Tibial nerve (tissue), 4 donors: ENCODE results near the gene CDYL. TPM values are rescaled to one million over a fixed set of nuclear protein-coding genes. Genes with fewer than 3 reads are reported as not detected.
A peak's percentile ranks its signal among the peaks of the same experiment; 100 is the strongest.

Experiments
- DNase-seq, 2 donors: peaks; one replicate each; pipeline ENCODE4 v3.0.0-alpha.2; 2019; ENCODE audit warnings: low spot score in 2 of 2
- H3K27ac ChIP-seq, 4 donors: fragments of 200-600 bp; sonication (generic) in 3 of 4; one replicate each; pipeline ENCODE4 v1.5.1; 2017 to 2019; ENCODE audit warnings: mild to moderate bottlenecking in 1 of 4
- H3K27me3 ChIP-seq, 2 donors: fragments of 200-600 bp; sonication (generic) in 1 of 2; one replicate each; pipeline versions ENCODE4 v1.5.1 to v1.6.0; 2017 to 2019
- H3K36me3 ChIP-seq, 3 donors: fragments of 200-600 bp; sonication (generic); one replicate each; pipeline ENCODE4 v1.5.1; 2018 to 2019
- H3K4me1 ChIP-seq, 4 donors: fragments of 200-600 bp; sonication (generic) in 3 of 4; one replicate each; pipeline ENCODE4 v1.5.1; 2017 to 2019
- H3K4me3 ChIP-seq, 4 donors: fragments of 200-600 bp; sonication (generic) in 3 of 4; one replicate each; pipeline ENCODE4 v1.5.1; 2017 to 2019; ENCODE audit warnings: mild to moderate bottlenecking in 1 of 4, moderate library complexity in 1 of 4
- H3K9me3 ChIP-seq, 4 donors: fragments of 200-600 bp; sonication (generic) in 3 of 4; one replicate each; pipeline ENCODE4 v1.5.1; 2017 to 2019
- CTCF ChIP-seq, 5 experiments: fragments of 200-600 bp in 3 of 5; fragments of 450-650 bp in 2 of 5; sonication (generic) in 3 of 5; IDR thresholded peaks; one replicate each; pipeline ENCODE4 v1.5.1; 2016 to 2019; ENCODE audit warnings: antibody characterized with exemption in 5 of 5, mild to moderate bottlenecking in 3 of 5, moderate library complexity in 2 of 5
- EP300 ChIP-seq, 2 donors: sonication (generic); formaldehyde crosslinking; IDR thresholded peaks; one replicate each; pipeline ENCODE4 v1.6.1; 2017; ENCODE audit warnings: antibody characterized with exemption in 2 of 2, mild to moderate bottlenecking in 1 of 2
- POLR2A ChIP-seq, 2 donors: fragments of 450-650 bp; IDR thresholded peaks; one replicate each; pipeline ENCODE4 v1.6.1; 2017; ENCODE audit warnings: antibody characterized with exemption in 2 of 2, mild to moderate bottlenecking in 2 of 2, moderate library complexity in 2 of 2
- WGBS, 2 donors: methylation state at CpG; one replicate each; pipeline ENCODE4 v1.1.5; 2018; 5-methylcytosine and 5-hydroxymethylcytosine counted together
- total RNA-seq, 4 donors: library from RNA; depleted of rRNA; stranded (reverse); fragments of >200 nt; gene quantifications; one replicate each; pipeline ENCODE4 v1.1.0, GENCODE V29; 2016

The CDYL gene, protein sequence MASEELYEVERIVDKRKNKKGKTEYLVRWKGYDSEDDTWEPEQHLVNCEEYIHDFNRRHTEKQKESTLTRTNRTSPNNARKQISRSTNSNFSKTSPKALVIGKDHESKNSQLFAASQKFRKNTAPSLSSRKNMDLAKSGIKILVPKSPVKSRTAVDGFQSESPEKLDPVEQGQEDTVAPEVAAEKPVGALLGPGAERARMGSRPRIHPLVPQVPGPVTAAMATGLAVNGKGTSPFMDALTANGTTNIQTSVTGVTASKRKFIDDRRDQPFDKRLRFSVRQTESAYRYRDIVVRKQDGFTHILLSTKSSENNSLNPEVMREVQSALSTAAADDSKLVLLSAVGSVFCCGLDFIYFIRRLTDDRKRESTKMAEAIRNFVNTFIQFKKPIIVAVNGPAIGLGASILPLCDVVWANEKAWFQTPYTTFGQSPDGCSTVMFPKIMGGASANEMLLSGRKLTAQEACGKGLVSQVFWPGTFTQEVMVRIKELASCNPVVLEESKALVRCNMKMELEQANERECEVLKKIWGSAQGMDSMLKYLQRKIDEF
- 10 to 100 TPM; 20.3 to 37.5 (median 31.7) TPM for total RNA-seq

GRCh38 chr6:4776131-4776492 lies at the start of gene CDYL:
Gene CDYL (plus strand): TSS chr6:4776404. CDS start chr6:4776784, 380 bp downstream.
- Histone ChIP-seq H3K9me3 (peaks cover 0 to 6% (median 0%) of the 10 kb centered on the region in 4 donors), H3K27me3 (no peaks in the 10 kb centered on the region), H3K4me3 (peak within 1 kb of the TSS; percentile 59 to 83 (median 68)), H3K4me1 (peaks cover 0 to 35% (median 7%) of the 10 kb centered on the region in 4 donors), H3K27ac (peak within 1 kb of the TSS; percentile 57 to 90 (median 84)), H3K36me3 (no peaks in the 10 kb centered on the region)
- DNase-seq = peak; percentile 64 to 74
- TF ChIP-seq POLR2A (IDR thresholded peaks at IDR 0.05) (peak; percentile 40 to 58), EP300 (IDR thresholded peaks at IDR 0.05) (peak in 1 of 2 donors; percentile 46), CTCF (IDR thresholded peaks at IDR 0.05) (no peak)
- WGBS, 2 donors = 0% methylated on average over 2 of the region's 55 CpGs; no CpG with 5 or more reads in 1 of the 2 donors

- Histone ChIP-seq H3K36me3 (no peaks in the 10 kb centered on the region), H3K9me3 (no peaks in the 10 kb centered on the region), H3K4me3 (no peak overlapping the region), H3K27ac (no peak overlapping the region), H3K4me1 (no peaks in the 10 kb centered on the region), H3K27me3 (no peaks in the 10 kb centered on the region)
- no peak for DNase-seq
- 79 to 88% methylated on average over 1 of the region's 1 CpG for WGBS, 2 donors
- TF ChIP-seq EP300 (IDR thresholded peaks at IDR 0.05) = no peak
- no peak for TF ChIP-seq POLR2A (IDR thresholded peaks at IDR 0.05)
- no peak for TF ChIP-seq CTCF (IDR thresholded peaks at IDR 0.05)
Measured at GRCh38 chr6:4726645-4727044, 49.6 kb upstream of the CDYL start.

DNA sequence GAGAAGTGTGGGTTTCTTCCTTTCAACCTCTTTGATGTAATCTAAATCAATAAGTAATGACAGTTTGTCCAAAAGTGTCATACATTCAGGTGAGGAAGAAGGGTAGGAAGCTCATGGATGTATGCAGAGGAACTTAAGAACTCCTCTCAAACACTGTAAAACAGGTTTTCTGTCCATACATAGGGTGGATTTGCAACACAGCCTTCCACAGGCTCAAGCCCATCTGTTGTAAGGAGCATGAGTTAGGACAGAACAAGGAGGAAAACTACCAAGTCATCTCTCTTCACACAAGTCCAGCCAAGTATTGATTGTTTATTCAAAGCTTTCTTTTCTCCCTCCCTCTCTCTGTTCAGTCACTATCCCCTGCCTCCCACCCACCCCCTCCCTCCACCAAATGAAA lies 49.0 kb upstream of the CDYL start:
- DNase-seq = no peak
- Histone ChIP-seq H3K9me3 (no peaks in the 10 kb centered on the region), H3K4me1 (no peaks in the 10 kb centered on the region), H3K27me3 (no peaks in the 10 kb centered on the region), H3K36me3 (no peaks in the 10 kb centered on the region), H3K4me3 (no peak overlapping the region), H3K27ac (no peak overlapping the region)
- no peak for TF ChIP-seq POLR2A (IDR thresholded peaks at IDR 0.05)

DNA sequence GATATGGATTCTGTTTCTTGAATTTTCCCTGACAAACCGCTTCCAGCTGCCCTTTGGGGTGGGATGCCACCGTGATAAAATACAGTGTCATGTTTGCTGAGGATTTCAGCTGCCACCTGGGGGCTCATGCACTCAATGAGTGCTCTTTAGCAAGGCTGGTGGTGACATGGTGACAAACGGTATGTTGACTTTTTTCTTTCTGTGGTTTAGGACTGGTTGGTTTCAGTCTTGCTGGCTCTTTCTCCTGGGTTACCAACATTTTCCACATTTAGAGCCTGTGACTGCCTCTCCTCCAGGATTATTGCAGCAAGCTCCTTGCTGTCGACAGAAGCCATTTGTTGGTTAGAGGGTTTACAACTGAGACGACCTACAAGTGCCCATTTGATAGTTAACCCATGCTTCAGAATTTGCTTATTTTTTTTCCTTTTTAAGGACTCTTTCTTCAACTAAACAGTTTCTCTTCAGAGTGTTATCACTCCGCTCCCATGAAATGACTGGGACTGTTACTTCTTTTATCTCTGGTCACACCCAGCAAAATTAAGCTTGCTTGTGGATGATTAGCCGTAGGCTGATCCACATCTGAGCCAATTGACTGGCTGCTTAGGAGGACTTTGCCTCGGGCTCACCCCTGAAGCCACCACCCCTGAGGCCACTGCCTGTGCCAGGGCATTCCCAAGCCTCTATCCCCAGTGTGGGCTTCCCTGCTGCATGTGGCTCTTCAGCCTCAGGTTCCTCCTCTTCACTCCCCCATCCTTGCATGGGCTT lies 48.4 kb upstream of the CDYL start:
- Histone ChIP-seq H3K27me3 (no peaks in the 10 kb centered on the region), H3K4me1 (peaks cover 0 to 5% (median 0%) of the 10 kb centered on the region in 4 donors), H3K27ac (no peak overlapping the region), H3K4me3 (no peak overlapping the region), H3K9me3 (no peaks in the 10 kb centered on the region), H3K36me3 (no peaks in the 10 kb centered on the region)
- DNase-seq = no peak
- TF ChIP-seq POLR2A (IDR thresholded peaks at IDR 0.05) (no peak), EP300 (IDR thresholded peaks at IDR 0.05) (no peak), CTCF (IDR thresholded peaks at IDR 0.05) (no peak)
- 42 to 51% methylated on average over 8 of the region's 8 CpGs for WGBS, 2 donors

DNA sequence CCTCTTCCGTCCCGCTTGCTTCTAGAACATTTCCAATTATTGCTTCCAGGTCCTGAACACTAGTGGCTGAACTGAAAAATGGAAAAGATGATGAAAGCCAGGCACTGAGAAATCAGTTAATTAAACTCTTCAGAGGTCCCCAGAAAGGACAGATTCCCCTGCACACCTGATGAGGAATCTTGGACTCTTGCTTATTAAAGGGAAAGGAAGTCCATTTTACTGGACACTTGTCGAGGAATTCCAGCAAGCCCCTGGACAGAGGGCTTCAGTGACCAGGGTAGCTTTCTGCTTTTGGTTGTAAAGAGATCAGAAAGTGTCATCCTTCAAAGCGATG lies 47.8 kb upstream of the CDYL start:
- Histone ChIP-seq H3K4me1 (peaks cover 0 to 7% (median 0%) of the 10 kb centered on the region in 4 donors), H3K27ac (no peak overlapping the region), H3K4me3 (no peak overlapping the region), H3K36me3 (no peaks in the 10 kb centered on the region), H3K9me3 (no peaks in the 10 kb centered on the region), H3K27me3 (no peaks in the 10 kb centered on the region)
- no peak for DNase-seq
- WGBS, 2 donors = 72 to 74% methylated on average over 4 of the region's 4 CpGs
- no peak for TF ChIP-seq EP300 (IDR thresholded peaks at IDR 0.05)
- TF ChIP-seq CTCF (IDR thresholded peaks at IDR 0.05) = no peak
- no peak for TF ChIP-seq POLR2A (IDR thresholded peaks at IDR 0.05)
